Activated naive CD8-positive, alpha-beta T cell (primary cell): ENCODE results near the gene NDRG2.

Experiments used
- H3K27ac Mint-ChIP-seq: one replicate; pipeline ENCODE4 v1.8.0; 2021; ENCODE audit warnings: mixed read lengths
- H3K27me3 Mint-ChIP-seq: one replicate; pipeline ENCODE4 v1.8.0; 2021; ENCODE audit warnings: mixed read lengths
- H3K36me3 Mint-ChIP-seq: one replicate; pipeline ENCODE4 v1.8.0; 2021; ENCODE audit warnings: mixed read lengths
- H3K4me1 Mint-ChIP-seq: one replicate; pipeline ENCODE4 v1.8.0; 2021; ENCODE audit warnings: low read depth, mixed read lengths
- H3K4me3 Mint-ChIP-seq: one replicate; pipeline ENCODE4 v1.8.0; 2021; ENCODE audit warnings: mild to moderate bottlenecking, mixed read lengths
- H3K9me3 Mint-ChIP-seq: one replicate; pipeline ENCODE4 v1.8.0; 2021; ENCODE audit warnings: low read depth, mixed read lengths

NDRG2 gene

DNA sequence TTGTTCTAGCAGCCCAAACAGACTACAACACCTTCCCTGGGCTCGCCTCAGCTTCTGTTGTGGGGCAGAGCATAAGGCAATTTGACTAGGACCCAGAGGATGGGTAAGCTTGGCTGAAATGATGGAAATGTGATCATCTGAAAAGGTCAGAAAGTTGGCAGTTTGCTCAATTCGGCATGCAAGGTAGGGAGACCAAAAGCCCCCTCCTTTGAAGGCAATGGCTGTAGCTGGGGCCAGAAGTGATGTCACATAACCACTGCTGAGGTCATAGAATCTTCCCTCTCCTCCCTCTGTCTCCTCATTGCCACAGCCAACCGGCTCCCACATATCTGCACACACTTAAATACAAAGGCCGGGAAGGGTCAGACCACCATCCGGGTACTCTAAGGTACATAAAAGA lies 5.1 kb upstream of the NDRG2 start, which contains the start of gene TPPP2:
Gene TPPP2, plus strand, starts transcription at position 301 of the 400 bp plus-strand sequence. CDS start 365 bp downstream, outside the sequence.
- Mint-ChIP-seq H3K36me3 (no peaks in the 10 kb centered on the region), H3K4me3 (no peak within 1 kb of the TSS), H3K27ac (no peak within 1 kb of the TSS), H3K4me1 (peaks cover 4% of the 10 kb centered on the region), H3K9me3 (no peaks in the 10 kb centered on the region), H3K27me3 (no peaks in the 10 kb centered on the region)

- H3K27me3 Mint-ChIP-seq: no peaks in the 10 kb centered on the region
- H3K9me3 Mint-ChIP-seq: no peaks in the 10 kb centered on the region
- peaks cover 19% of the 10 kb centered on the region for H3K4me1 Mint-ChIP-seq
- H3K4me3 Mint-ChIP-seq: peak overlapping the region; percentile 35
- no peaks in the 10 kb centered on the region for H3K36me3 Mint-ChIP-seq
- no peak overlapping the region for H3K27ac Mint-ChIP-seq
These were observed 2.1 kb upstream of the NDRG2 start for GRCh38 chr14:21026988-21027315.

DNA sequence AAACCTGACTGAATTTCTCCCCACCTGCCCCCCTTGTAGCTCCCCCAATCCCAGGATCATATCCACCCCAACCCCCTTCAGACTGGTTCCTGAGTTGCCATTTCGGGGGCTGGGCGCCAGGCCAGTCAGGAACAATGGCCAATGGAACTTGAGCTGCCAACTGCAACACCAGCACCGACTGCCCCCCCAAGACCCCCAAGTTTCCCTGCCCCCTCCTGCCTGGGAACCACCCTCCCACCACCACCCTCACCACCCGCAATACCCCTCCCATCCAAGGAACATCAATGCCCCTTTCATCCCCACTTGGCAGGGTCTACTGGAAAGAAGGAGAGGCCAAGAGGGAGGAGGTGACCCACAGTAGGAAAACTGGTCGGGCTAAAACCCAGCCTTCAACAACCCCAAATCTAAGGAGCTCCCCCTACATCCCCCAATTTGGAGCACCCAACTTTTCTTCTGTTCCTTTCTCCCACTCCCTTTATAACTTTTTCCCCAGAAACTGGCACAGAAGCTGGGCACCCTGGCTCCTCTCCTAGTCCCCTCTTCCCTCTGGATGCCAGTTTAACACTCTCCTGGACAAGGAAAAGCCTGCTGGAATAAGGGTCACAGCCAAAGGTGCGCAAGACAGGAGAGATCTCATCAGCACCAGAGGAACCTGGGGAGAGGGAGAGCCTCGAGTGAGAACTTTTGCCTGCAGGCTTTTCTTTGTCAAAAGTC lies 1.6 kb upstream of the NDRG2 start:
- Mint-ChIP-seq H3K4me1 (peaks cover 19% of the 10 kb centered on the region), H3K36me3 (no peaks in the 10 kb centered on the region), H3K27ac (no peak overlapping the region), H3K9me3 (no peaks in the 10 kb centered on the region), H3K27me3 (no peaks in the 10 kb centered on the region), H3K4me3 (peak overlapping the region; percentile 62)

- no peak overlapping the region for H3K27ac Mint-ChIP-seq
- H3K4me1 Mint-ChIP-seq: peaks cover 19% of the 10 kb centered on the region
- H3K27me3 Mint-ChIP-seq: no peaks in the 10 kb centered on the region
- no peaks in the 10 kb centered on the region for H3K9me3 Mint-ChIP-seq
- H3K4me3 Mint-ChIP-seq: peak overlapping the region; percentile 87
- H3K36me3 Mint-ChIP-seq: no peaks in the 10 kb centered on the region
These were observed 761 bp upstream of the NDRG2 start for GRCh38 chr14:21025371-21026273.

- H3K4me3 Mint-ChIP-seq: peak overlapping the region; percentile 89
- H3K27ac Mint-ChIP-seq: no peak overlapping the region
- peaks cover 19% of the 10 kb centered on the region for H3K4me1 Mint-ChIP-seq
- H3K9me3 Mint-ChIP-seq: no peaks in the 10 kb centered on the region
- H3K36me3 Mint-ChIP-seq: no peaks in the 10 kb centered on the region
- H3K27me3 Mint-ChIP-seq: no peaks in the 10 kb centered on the region
These were observed 860 bp downstream of the NDRG2 start for GRCh38 chr14:21023817-21024584.

- no peaks in the 10 kb centered on the region for H3K27me3 Mint-ChIP-seq
- H3K4me1 Mint-ChIP-seq: peaks cover 19% of the 10 kb centered on the region
- no peaks in the 10 kb centered on the region for H3K9me3 Mint-ChIP-seq
- H3K36me3 Mint-ChIP-seq: no peaks in the 10 kb centered on the region
- H3K27ac Mint-ChIP-seq: no peak overlapping the region
- H3K4me3 Mint-ChIP-seq: peak overlapping the region; percentile 89
These were observed 1.7 kb downstream of the NDRG2 start for GRCh38 chr14:21023174-21023573.

GRCh38 chr14:21022686-21023085 lies 2.2 kb downstream of the NDRG2 start:
- Mint-ChIP-seq H3K27ac (no peak overlapping the region), H3K36me3 (no peaks in the 10 kb centered on the region), H3K27me3 (no peaks in the 10 kb centered on the region), H3K4me3 (peak overlapping the region; percentile 89), H3K4me1 (peaks cover 19% of the 10 kb centered on the region), H3K9me3 (no peaks in the 10 kb centered on the region)

GRCh38 chr14:21020977-21021545 lies 3.8 kb downstream of the NDRG2 start:
- no peak overlapping the region for H3K27ac Mint-ChIP-seq
- no peaks in the 10 kb centered on the region for H3K27me3 Mint-ChIP-seq
- peaks cover 17% of the 10 kb centered on the region for H3K4me1 Mint-ChIP-seq
- H3K36me3 Mint-ChIP-seq: no peaks in the 10 kb centered on the region
- H3K4me3 Mint-ChIP-seq: no peak overlapping the region
- no peaks in the 10 kb centered on the region for H3K9me3 Mint-ChIP-seq

DNA sequence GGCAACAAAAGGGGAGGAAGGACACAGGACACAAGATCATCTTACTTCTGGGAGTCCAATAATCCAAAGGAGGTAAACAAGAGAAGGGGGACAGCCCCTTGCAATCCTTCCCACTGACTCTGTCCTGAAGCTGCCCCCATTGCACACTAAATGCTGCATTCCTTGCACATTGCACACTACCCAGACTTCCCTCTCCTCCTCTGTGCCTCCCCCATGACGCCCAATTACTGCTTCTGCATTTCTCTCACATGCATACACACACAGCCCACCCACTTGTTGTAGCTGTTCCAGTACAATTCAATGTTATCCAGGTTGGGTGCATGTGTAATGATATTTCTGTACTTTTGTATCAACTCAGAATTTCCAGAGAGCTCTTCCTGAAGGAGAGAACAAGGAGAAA lies 5.5 kb downstream of the NDRG2 start:
- H3K36me3 Mint-ChIP-seq: no peaks in the 10 kb centered on the region
- H3K9me3 Mint-ChIP-seq: no peaks in the 10 kb centered on the region
- H3K27ac Mint-ChIP-seq: no peak overlapping the region
- peaks cover 14% of the 10 kb centered on the region for H3K4me1 Mint-ChIP-seq
- H3K4me3 Mint-ChIP-seq: no peak overlapping the region
- H3K27me3 Mint-ChIP-seq: no peaks in the 10 kb centered on the region

DNA sequence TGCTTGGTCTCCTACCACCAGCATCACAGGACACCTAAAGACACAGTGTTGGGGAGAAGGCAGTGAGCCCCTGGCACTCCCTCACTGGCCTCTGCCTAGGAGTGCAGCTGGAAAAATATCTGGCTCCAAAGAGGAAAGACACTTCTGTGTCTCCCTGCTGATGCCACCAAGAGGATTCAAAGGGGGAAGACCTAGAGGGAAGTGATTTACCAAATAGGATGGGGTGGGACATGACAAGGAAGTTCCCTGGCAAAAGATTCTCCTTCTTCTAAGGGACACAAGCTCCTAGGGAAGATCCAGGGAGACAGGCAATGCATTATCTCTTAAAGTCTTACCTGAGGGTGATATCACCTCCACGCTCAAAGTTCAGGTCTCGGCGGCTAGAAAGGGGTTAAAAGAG lies 6.1 kb downstream of the NDRG2 start:
- Mint-ChIP-seq H3K9me3 (no peaks in the 10 kb centered on the region), H3K4me1 (peaks cover 8% of the 10 kb centered on the region), H3K27me3 (no peaks in the 10 kb centered on the region), H3K4me3 (no peak overlapping the region), H3K27ac (no peak overlapping the region), H3K36me3 (no peaks in the 10 kb centered on the region)

DNA sequence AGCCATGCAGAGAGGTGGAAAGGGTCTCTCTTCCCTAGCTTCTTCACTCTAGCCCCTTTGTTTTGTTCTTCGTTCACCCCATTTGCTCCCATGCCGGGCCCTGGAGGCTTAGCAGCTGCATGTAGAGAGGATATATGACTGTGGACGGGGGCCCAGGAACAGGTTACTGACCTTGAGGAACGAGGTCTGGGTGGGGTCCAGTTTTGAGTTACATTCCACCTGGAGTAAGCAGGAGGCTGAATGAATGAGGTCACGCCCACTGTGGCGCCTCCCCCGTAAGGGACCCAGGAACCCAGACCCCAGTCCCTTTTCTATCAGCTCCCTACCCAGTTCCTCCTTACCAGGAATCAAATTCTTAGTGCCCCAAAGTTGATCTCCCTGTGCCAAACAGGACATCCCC lies 6.6 kb downstream of the NDRG2 start:
- Mint-ChIP-seq H3K36me3 (no peaks in the 10 kb centered on the region), H3K4me1 (peaks cover 3% of the 10 kb centered on the region), H3K4me3 (no peak overlapping the region), H3K27me3 (no peaks in the 10 kb centered on the region), H3K9me3 (no peaks in the 10 kb centered on the region), H3K27ac (no peak overlapping the region)

GRCh38 chr14:21017528-21018245 lies 7.2 kb downstream of the NDRG2 start:
- Mint-ChIP-seq H3K27ac (no peak overlapping the region), H3K36me3 (no peaks in the 10 kb centered on the region), H3K9me3 (no peaks in the 10 kb centered on the region), H3K4me3 (no peak overlapping the region), H3K4me1 (no peaks in the 10 kb centered on the region), H3K27me3 (peaks cover 4% of the 10 kb centered on the region)

DNA sequence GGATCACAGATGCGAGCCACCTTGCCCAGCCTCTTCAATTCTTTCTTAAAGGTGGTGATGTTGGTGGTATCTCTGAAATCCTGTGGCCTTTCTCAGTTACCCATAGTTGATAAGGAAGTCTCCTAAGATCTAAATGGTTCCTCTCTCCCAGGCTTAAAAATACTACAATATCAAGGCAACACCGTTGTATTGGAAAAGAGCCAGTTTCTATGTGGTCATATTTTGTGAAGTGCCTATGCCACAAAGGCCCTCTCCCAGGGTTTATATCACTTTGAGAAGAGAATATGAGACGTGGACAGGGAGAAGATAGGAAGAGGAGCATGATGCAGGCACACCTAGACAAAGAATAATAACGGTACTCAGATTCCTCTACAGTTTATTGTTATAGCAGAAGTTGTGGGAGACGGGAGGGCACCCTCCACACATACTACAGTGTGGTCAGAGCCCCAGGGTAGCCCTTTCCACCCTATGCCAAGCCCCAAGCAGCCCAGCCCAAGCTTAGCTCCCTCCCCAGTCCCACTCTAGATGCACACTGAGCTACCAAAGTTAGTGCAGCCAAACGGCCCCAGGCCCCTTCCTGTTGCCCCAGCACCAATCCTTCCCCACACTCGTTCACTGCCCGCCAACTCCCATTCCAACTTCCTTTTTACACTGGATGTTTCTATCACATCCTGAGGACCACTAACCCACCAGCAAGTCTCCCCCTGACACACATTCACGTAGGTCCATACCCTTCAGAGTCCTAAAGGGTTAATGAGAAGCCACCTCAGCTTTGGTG lies 8.3 kb downstream of the NDRG2 start:
- Mint-ChIP-seq H3K27me3 (peaks cover 11% of the 10 kb centered on the region), H3K4me1 (no peaks in the 10 kb centered on the region), H3K36me3 (no peaks in the 10 kb centered on the region), H3K4me3 (no peak overlapping the region), H3K9me3 (no peaks in the 10 kb centered on the region), H3K27ac (no peak overlapping the region)

DNA sequence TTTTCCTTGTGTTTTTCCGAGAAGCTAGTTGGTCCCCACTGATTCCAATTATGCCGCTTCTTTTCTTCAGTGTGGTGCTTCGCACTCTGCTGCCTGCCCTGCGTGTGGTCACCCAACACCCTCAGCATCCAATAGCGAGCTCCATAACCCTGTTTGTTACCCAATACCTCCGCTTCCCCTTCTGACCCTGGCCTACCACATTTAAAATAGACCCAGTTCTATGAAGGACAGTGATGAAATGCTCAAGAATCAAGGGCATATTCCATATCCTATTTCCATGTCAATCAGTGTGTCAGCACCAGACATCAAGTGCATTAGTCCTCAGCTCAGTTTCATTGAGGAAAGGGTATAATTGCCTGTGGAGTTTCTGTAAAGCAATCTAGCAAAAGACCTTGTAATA lies 9.5 kb downstream of the NDRG2 start:
- Mint-ChIP-seq H3K36me3 (no peaks in the 10 kb centered on the region), H3K4me3 (no peak overlapping the region), H3K9me3 (no peaks in the 10 kb centered on the region), H3K4me1 (no peaks in the 10 kb centered on the region), H3K27ac (no peak overlapping the region), H3K27me3 (peaks cover 13% of the 10 kb centered on the region)
